B cell (primary cell): ENCODE measurements around the gene MAP4K5. TPM values are rescaled to one million over a fixed set of nuclear protein-coding genes. Genes with fewer than 3 reads are reported as not detected.

Source experiments
- ATAC-seq: fragments of 200-7000 bp; cut with Tn5 transposase; one replicate; pipeline ENCODE4 v1.10.0; 2021; ENCODE audit warnings: low read depth, mild to moderate bottlenecking, moderate number of reproducible peaks, moderate library complexity
- CTCF ChIA-PET: fragments of 350-600 bp; sonication (Branson Sonifier 250); formaldehyde crosslinking; loops from one replicate; lab custom pipeline; 2021; ENCODE audit warnings: antibody characterized with exemption, inconsistent platforms; lab: Charles Lee
- POLR2A ChIA-PET: fragments of 350-600 bp; sonication (Branson Sonifier 250); formaldehyde crosslinking; loops from one replicate; lab custom pipeline; 2021; ENCODE audit warnings: antibody characterized with exemption; lab: Charles Lee
- DNase-seq: peaks from one replicate; pipeline ENCODE4 v3.0.0; 2013
- H2AFZ ChIP-seq: 2 replicates; pipeline ENCODE4 v1.6.1; 2012; ENCODE audit warnings: mild to moderate bottlenecking, low read depth, low read length; ENCODE audit not compliant: insufficient read depth, poor library complexity, severe bottlenecking
- H3K27ac ChIP-seq, 2 donors: 1 replicate in 1 of 2; 2 replicates in 1 of 2; pipeline ENCODE4 v1.5.1; 2012 to 2013; ENCODE audit warnings: low read length in 2 of 2, mild to moderate bottlenecking in 2 of 2, moderate library complexity in 1 of 2
- H3K27me3 ChIP-seq, 4 experiments: fragments of 200-600 bp in 1 of 4; sonication (generic) in 1 of 4; replicated peaks in 1 of 4; 1 replicate in 2 of 4; 2 replicates in 2 of 4; pipeline versions ENCODE4 v1.6.1 to v1.7.0; 2013 to 2016; ENCODE audit warnings: low read length in 3 of 4, mild to moderate bottlenecking in 2 of 4, mixed read lengths in 1 of 4, moderate library complexity in 1 of 4; ENCODE audit not compliant: insufficient read depth in 4 of 4, control insufficient read depth in 3 of 4; ENCODE audit errors: control extremely low read depth in 1 of 4
- H3K36me3 ChIP-seq, 2 experiments: replicated peaks in 1 of 2; 1 replicate in 1 of 2; 2 replicates in 1 of 2; pipeline versions ENCODE4 v1.6.1 to v1.7.1; 2013; ENCODE audit warnings: low read length in 1 of 2; ENCODE audit not compliant: insufficient read depth in 2 of 2, control insufficient read depth in 1 of 2; ENCODE audit errors: control extremely low read depth in 1 of 2, extremely low read depth in 1 of 2
- H3K4me1 ChIP-seq, 2 donors: fragments of 200-600 bp in 1 of 2; sonication (generic) in 1 of 2; 1 replicate in 1 of 2; 2 replicates in 1 of 2; pipeline versions ENCODE4 v1.5.1 to v1.6.1; 2013 to 2017; ENCODE audit warnings: low read length in 2 of 2; ENCODE audit not compliant: control insufficient read depth in 2 of 2, insufficient read depth in 2 of 2
- H3K4me2 ChIP-seq: replicated peaks from 2 replicates; pipeline ENCODE3; 2012; ENCODE audit warnings: mild to moderate bottlenecking, low read depth, low read length; ENCODE audit not compliant: poor library complexity, severe bottlenecking
- H3K4me3 ChIP-seq, 5 experiments: fragments of 200-600 bp in 1 of 5; sonication (generic) in 1 of 5; 1 replicate in 3 of 5; 2 replicates in 2 of 5; pipeline versions ENCODE4 v1.5.1 to v1.7.0; 2011 to 2016; ENCODE audit warnings: low read length in 4 of 5, mild to moderate bottlenecking in 4 of 5, low read depth in 2 of 5, control low read depth in 1 of 5, moderate library complexity in 1 of 5; ENCODE audit not compliant: insufficient read depth in 1 of 5; ENCODE audit errors: control extremely low read depth in 1 of 5, extremely low read depth in 1 of 5
- H3K79me2 ChIP-seq: fragments of 200-600 bp; sonication (generic); one replicate; pipeline ENCODE4 v1.6.0; 2016; ENCODE audit warnings: low read length; ENCODE audit not compliant: control insufficient read depth, insufficient read depth
- H3K9ac ChIP-seq: fragments of 200-600 bp; sonication (generic); 2 replicates; pipeline ENCODE4 v1.6.1; 2017; ENCODE audit warnings: mild to moderate bottlenecking, low read length, moderate library complexity
- H3K9me3 ChIP-seq, 3 donors: one replicate each; pipeline versions ENCODE4 v1.6.1 to v1.7.1; 2013; ENCODE audit warnings: low read length in 2 of 3; ENCODE audit not compliant: control insufficient read depth in 2 of 3, insufficient read depth in 1 of 3; ENCODE audit errors: control extremely low read depth in 1 of 3
- H4K20me1 ChIP-seq: 2 replicates; pipeline ENCODE4 v1.6.0; 2012; ENCODE audit warnings: mild to moderate bottlenecking, low read length; ENCODE audit not compliant: insufficient read depth, control insufficient read depth, poor library complexity, severe bottlenecking
- H3K27ac Mint-ChIP-seq: one replicate; pipeline ENCODE4 v1.8.0; 2021; ENCODE audit warnings: mixed read lengths
- H3K27me3 Mint-ChIP-seq: one replicate; pipeline ENCODE4 v1.8.0; 2021; ENCODE audit warnings: mixed read lengths
- H3K4me1 Mint-ChIP-seq: one replicate; pipeline ENCODE4 v1.8.0; 2021; ENCODE audit warnings: mixed read lengths
- H3K4me3 Mint-ChIP-seq: one replicate; pipeline ENCODE4 v1.8.0; 2021; ENCODE audit warnings: mixed read lengths
- H3K9me3 Mint-ChIP-seq: one replicate; pipeline ENCODE4 v1.8.0; 2022; ENCODE audit warnings: mixed read lengths; ENCODE audit not compliant: insufficient read depth
- CTCF ChIP-seq: fragments of 200-600 bp; IDR thresholded peaks from one replicate; pipeline ENCODE4 v1.8.0; 2022; ENCODE audit warnings: antibody characterized with exemption, mild to moderate bottlenecking
- EZH2 ChIP-seq: IDR thresholded peaks from 2 replicates; pipeline ENCODE4 v1.6.1; 2012; ENCODE audit warnings: borderline replicate concordance, low read depth, mild to moderate bottlenecking, moderate library complexity, low read length; ENCODE audit not compliant: insufficient read depth, poor library complexity, severe bottlenecking
- WGBS: methylation state at CpG from one replicate; pipeline ENCODE4 v1.1.5; 2013; ENCODE audit warnings: missing lambda C conversion rate; ENCODE audit not compliant: insufficient coverage; 5-methylcytosine and 5-hydroxymethylcytosine counted together
- intact Hi-C: fragments of 100-400 bp; cut with micrococcal nuclease; formaldehyde crosslinking; loops from one replicate; pipeline ENCODE4 v1.10.0; 2022
- polyA plus RNA-seq: library from polyadenylated mRNA; depleted of rRNA; stranded (reverse); fragments of >200 nt; gene quantifications from 2 replicates; pipeline ENCODE4 v1.2.3, GENCODE V29; 2012
- total RNA-seq, 2 donors: library from RNA; stranded (reverse); fragments of 120-200 nt in 1 of 2; gene quantifications; 1 replicate in 1 of 2; 2 replicates in 1 of 2; pipeline versions ENCODE4 v1.2.3 to v1.2.4, GENCODE V29; 2013 to 2022

Gene MAP4K5
- total and polyA plus RNA-seq, 2 donors (not counting 1 experiment from before 2014, with no cell fraction given) = 14.1 to 60.0 TPM

GRCh38 chr14:50394713-50395112, 137.7 kb downstream of the MAP4K5 start:
- Histone ChIP-seq H3K27me3 (no peaks in the 10 kb centered on the region), H4K20me1 (no peaks in the 10 kb centered on the region), H3K4me2 (no peak overlapping the region), H3K36me3 (no peaks in the 10 kb centered on the region), H3K4me3 (no peak overlapping the region), H3K27ac (no peak overlapping the region), H3K9ac (no peak overlapping the region), H2AFZ (no peak overlapping the region), H3K79me2 (no peaks in the 10 kb centered on the region), H3K4me1 (peaks cover 7 to 20% of the 10 kb centered on the region in 2 donors), H3K9me3 (no peaks in the 10 kb centered on the region)
- no CpG with 5 or more reads among the region's 5 CpGs for WGBS
- Mint-ChIP-seq H3K9me3 (no peaks in the 10 kb centered on the region), H3K27ac (no peak overlapping the region), H3K4me1 (peaks cover 32% of the 10 kb centered on the region), H3K27me3 (peaks cover 2% of the 10 kb centered on the region), H3K4me3 (no peak overlapping the region)
- DNase-seq = no peak
- ChIA-PET POLR2A (no interaction called here), CTCF (interaction anchor here (0.5 to 1.2 kb wide), 2 partner anchors 25 to 72 kb away, joined by 3 read pairs; no protein-coding TSS in a partner anchor)
- intact Hi-C loops = no loop called here
- no peak for ATAC-seq
- TF ChIP-seq EZH2 (no peak), CTCF (no peak)

GRCh38 chr14:50389668-50390441, 142.5 kb downstream of the MAP4K5 start:
- intact Hi-C loops = no loop called here
- Mint-ChIP-seq H3K27me3 (no peaks in the 10 kb centered on the region), H3K4me3 (no peak overlapping the region)

More at GRCh38 chr14:50389668-50390441, 142.5 kb downstream of the MAP4K5 start:
- ATAC-seq = no peak
- Histone ChIP-seq H3K4me2 (no peak overlapping the region), H2AFZ (no peak overlapping the region), H3K27me3 (no peaks in the 10 kb centered on the region), H3K79me2 (no peaks in the 10 kb centered on the region), H3K9ac (no peak overlapping the region), H3K4me3 (no peak overlapping the region), H3K4me1 (peaks cover 0 to 6% of the 10 kb centered on the region in 2 donors), H3K36me3 (no peaks in the 10 kb centered on the region), H3K27ac (no peak overlapping the region), H4K20me1 (no peaks in the 10 kb centered on the region), H3K9me3 (no peaks in the 10 kb centered on the region)
- no peak for DNase-seq
- TF ChIP-seq EZH2 (no peak), CTCF (no peak)
- ChIA-PET CTCF (no interaction called here), POLR2A (no interaction called here)
- 87% methylated on average over 4 of the region's 9 CpGs for WGBS
- H3K4me1 Mint-ChIP-seq = peaks cover 11% of the 10 kb centered on the region
- no peak overlapping the region for H3K27ac Mint-ChIP-seq
- no peaks in the 10 kb centered on the region for H3K9me3 Mint-ChIP-seq
